ENCODE data around the gene POU2F3. TPM values are rescaled to one million over a fixed set of nuclear protein-coding genes. Genes with fewer than 3 reads are reported as not detected.

The POU2F3 gene
- total and polyA plus RNA-seq, 8 donors = 0.18 to 1.9 (median 1.3) TPM; not detected in 2

DNA sequence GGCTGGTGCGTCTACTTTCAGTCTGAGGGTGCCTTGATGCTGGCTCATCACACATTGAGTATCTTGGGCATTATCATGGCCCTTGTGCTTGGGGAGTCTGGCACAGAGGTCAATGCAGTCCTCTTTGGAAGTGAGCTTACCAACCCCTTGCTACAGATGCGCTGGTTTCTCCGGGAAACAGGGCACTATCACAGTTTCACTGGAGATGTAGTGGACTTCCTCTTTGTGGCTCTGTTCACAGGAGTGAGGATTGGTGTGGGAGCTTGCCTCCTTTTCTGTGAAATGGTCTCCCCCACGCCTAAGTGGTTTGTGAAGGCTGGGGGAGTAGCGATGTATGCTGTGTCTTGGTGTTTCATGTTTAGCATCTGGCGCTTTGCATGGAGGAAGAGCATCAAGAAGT is 90.1 kb downstream of the POU2F3 start:
- peaks cover 7 to 71% (median 47%) of the 10 kb centered on the region in 4 donors for H3K4me1 ChIP-seq
- no peak overlapping the region for H3K27ac ChIP-seq
- H3K4me3 ChIP-seq = no peak overlapping the region
- DNase-seq = no peak
- 93 to 97% (median 96%) methylated on average over 6 of the region's 6 CpGs for WGBS, 5 donors
- no peaks in the 10 kb centered on the region for H3K9me3 ChIP-seq
- peaks cover 0 to 13% (median 11%) of the 10 kb centered on the region in 4 donors for H3K36me3 ChIP-seq
- peaks cover 0 to 6% (median 0%) of the 10 kb centered on the region in 3 donors for H3K27me3 ChIP-seq
- intact Hi-C loops (cut with DNase I; ENCODE audit: low total_unique reads) = no loop called here
- TF ChIP-seq POLR2A (IDR thresholded peaks at IDR 0.05) = no peak
- TF ChIP-seq, protein P1, sequence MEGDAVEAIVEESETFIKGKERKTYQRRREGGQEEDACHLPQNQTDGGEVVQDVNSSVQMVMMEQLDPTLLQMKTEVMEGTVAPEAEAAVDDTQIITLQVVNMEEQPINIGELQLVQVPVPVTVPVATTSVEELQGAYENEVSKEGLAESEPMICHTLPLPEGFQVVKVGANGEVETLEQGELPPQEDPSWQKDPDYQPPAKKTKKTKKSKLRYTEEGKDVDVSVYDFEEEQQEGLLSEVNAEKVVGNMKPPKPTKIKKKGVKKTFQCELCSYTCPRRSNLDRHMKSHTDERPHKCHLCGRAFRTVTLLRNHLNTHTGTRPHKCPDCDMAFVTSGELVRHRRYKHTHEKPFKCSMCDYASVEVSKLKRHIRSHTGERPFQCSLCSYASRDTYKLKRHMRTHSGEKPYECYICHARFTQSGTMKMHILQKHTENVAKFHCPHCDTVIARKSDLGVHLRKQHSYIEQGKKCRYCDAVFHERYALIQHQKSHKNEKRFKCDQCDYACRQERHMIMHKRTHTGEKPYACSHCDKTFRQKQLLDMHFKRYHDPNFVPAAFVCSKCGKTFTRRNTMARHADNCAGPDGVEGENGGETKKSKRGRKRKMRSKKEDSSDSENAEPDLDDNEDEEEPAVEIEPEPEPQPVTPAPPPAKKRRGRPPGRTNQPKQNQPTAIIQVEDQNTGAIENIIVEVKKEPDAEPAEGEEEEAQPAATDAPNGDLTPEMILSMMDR (IDR thresholded peaks at IDR 0.05) = no peak
- TF ChIP-seq EP300 (IDR thresholded peaks at IDR 0.05) = no peak
- no peak for TF ChIP-seq POLR2AphosphoS5 (IDR thresholded peaks at IDR 0.05)

DNA sequence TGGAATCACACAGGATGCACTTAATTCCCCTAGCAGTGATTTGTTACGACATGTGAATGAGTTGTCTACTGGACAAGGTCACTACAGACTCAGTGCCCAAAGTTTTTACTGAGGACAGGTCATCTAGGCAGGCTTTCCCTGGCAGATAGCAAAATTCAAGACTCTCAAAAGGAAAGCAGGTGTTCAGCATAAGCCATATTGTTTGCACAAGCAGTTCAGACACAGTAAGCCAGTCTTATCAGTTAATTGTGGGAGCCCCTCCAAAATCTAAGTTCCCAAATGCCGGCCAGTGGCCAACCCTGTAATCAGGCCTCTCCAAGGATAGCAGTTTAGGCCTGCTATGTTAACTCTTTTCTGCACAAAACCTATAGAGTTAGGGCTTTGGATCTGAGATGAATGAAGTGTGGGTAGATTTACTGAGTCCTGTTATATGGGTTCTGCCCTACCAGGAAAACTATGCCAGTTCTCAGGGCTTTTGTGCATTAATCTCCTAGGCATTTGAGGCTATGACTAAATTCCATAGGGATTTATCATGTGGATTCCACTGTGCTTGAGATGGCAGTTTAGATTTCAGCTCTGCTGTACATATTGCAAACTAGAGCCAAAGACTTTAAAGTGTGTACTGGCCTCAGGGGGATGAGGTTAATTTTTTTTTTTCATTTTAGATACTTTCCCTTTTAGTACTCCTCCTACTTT is 91.5 kb downstream of the POU2F3 start:
- intact Hi-C loops (cut with DNase I; ENCODE audit: low total_unique reads) = no loop called here

DNA sequence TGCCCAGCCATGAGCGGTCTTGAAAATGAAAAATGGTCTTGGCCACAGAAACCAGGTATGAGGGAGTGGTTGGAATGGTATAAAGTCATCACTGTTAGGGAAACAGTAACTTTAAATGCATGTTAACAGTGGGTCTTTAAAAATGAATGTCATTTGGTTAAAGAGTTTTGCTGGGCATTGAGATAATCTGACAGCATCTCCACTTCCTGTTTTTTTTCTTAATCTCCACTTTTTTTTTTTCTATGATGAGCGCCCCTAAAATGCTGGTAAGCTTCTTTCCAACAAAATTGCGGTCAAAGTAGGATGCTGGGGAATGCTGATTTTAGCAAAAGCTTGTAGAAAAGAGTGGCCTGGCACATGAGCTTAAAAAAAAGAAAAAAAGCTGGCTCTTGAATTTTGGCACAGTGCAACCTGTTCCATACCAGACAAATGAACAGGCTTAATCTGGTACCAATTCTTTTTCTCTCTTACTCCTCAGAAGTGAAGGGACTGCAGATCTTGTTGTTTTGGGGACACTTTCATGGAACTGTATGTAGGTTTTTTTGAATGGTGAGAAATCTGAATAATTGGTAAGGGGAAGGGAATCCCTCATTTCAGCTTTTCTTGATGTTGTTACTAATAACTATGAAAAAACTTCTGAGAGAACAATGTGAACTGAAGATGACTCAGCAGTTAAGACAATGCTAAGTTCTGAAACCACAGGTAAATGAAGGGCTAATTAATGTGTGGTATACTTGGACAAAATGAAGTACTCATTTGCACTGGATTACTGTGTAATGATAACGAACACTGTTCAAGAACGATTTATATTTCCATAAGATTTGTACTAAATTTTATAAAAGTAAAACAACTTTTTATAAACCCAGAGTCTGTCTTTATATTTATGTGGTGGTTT is 93.1 kb downstream of the POU2F3 start:
- intact Hi-C loops (cut with DNase I; ENCODE audit: low total_unique reads) = no loop called here

More for the DNA sequence above, 91.5 kb downstream of the POU2F3 start:
- no peaks in the 10 kb centered on the region for H3K9me3 ChIP-seq
- H3K4me3 ChIP-seq = no peak overlapping the region
- 10 to 32% (median 24%) methylated on average over 2 of the region's 2 CpGs for WGBS, 5 donors
- DNase-seq = peak; percentile 43 to 70
- H3K27ac ChIP-seq = peak overlapping the region; percentile 3 to 99 (median 68)
- peaks cover 0 to 13% (median 11%) of the 10 kb centered on the region in 4 donors for H3K36me3 ChIP-seq
- TF ChIP-seq, protein P1 (IDR thresholded peaks at IDR 0.05) = no peak
- no peak for TF ChIP-seq POLR2AphosphoS5 (IDR thresholded peaks at IDR 0.05)
- no peak for TF ChIP-seq EP300 (IDR thresholded peaks at IDR 0.05)
- no peak for TF ChIP-seq POLR2A (IDR thresholded peaks at IDR 0.05)
- H3K27me3 ChIP-seq = no peaks in the 10 kb centered on the region
- peaks cover 7 to 63% (median 38%) of the 10 kb centered on the region in 4 donors for H3K4me1 ChIP-seq

DNA sequence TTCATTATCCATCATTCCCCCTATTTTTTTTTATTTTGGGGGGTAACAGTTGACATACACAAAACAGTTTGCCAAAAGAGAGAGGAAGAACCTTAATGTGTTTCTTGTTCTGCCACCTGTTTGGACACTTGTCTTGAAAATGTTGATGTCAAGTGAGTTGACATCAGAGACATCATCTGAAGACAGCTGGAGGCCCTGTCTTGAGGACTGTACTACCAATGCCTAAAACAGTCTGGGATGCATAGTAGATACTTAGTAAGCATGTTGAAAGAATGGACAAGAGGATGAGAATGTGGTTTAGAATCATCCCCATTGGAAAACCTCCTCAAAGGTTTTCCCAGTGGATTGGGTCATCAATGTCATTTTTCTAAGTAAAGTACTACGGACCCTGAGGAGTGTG is 93.9 kb downstream of the POU2F3 start:
- TF ChIP-seq, protein P1 (IDR thresholded peaks at IDR 0.05) = no peak
- TF ChIP-seq EP300 (IDR thresholded peaks at IDR 0.05) (no peak), POLR2A (IDR thresholded peaks at IDR 0.05) (no peak), POLR2AphosphoS5 (IDR thresholded peaks at IDR 0.05) (no peak)
- no peak for DNase-seq
- WGBS, 5 donors = 63 to 86% (median 78%) methylated on average over 1 of the region's 1 CpG
- Histone ChIP-seq H3K27me3 (no peaks in the 10 kb centered on the region), H3K27ac (peak overlapping the region in 2 of 5 donors; percentile 99), H3K9me3 (no peaks in the 10 kb centered on the region), H3K4me1 (peaks cover 12 to 66% (median 46%) of the 10 kb centered on the region in 4 donors), H3K4me3 (no peak overlapping the region), H3K36me3 (peaks cover 0 to 13% (median 11%) of the 10 kb centered on the region in 4 donors)
- intact Hi-C loops (cut with DNase I; ENCODE audit: low total_unique reads) = no loop called here

More for the DNA sequence above, 93.1 kb downstream of the POU2F3 start:
- DNase-seq = no peak
- Histone ChIP-seq H3K27me3 (no peaks in the 10 kb centered on the region), H3K27ac (peak overlapping the region in 3 of 5 donors; percentile 68 to 99 (median 69)), H3K36me3 (peaks cover 0 to 13% (median 11%) of the 10 kb centered on the region in 4 donors), H3K4me1 (peaks cover 7 to 59% (median 39%) of the 10 kb centered on the region in 4 donors), H3K4me3 (no peak overlapping the region), H3K9me3 (no peaks in the 10 kb centered on the region)
- TF ChIP-seq EP300 (IDR thresholded peaks at IDR 0.05) (no peak), POLR2AphosphoS5 (IDR thresholded peaks at IDR 0.05) (no peak), POLR2A (IDR thresholded peaks at IDR 0.05) (no peak)
- TF ChIP-seq, protein P1 (IDR thresholded peaks at IDR 0.05) = no peak
- WGBS, 5 donors = 79 to 92% (median 88%) methylated on average over 5 of the region's 5 CpGs

All from stomach (tissue), 9 donors.